ENCODE data around the gene FTL.
"Not testable (repeated sequence)": the region's sequence is repeated elsewhere in the genome, so short reads cannot be mapped to it uniquely, and the experiment has no call there.

FTL gene

GRCh38 chr19:48965040-48965805 is at the start of gene FTL:
TSS of gene FTL (plus strand) at chr19:48965309. CDS start at chr19:48965508, 199 bp downstream.
- FAIRE-seq: peak; percentile 97
- DNase-seq (ENCODE audit: extremely low spot score, insufficient read length, low read depth): peak; percentile 88

- DNase-seq (ENCODE audit: extremely low spot score, insufficient read length, low read depth): no peak
Observed at GRCh38 chr19:48915757-48916156, 49.4 kb upstream of the FTL start.

GRCh38 chr19:48918071-48918470 is 47.0 kb upstream of the FTL start:
- FAIRE-seq (peak; percentile 62), DNase-seq (ENCODE audit: extremely low spot score, insufficient read length, low read depth) (no peak)

More at GRCh38 chr19:48915757-48916156, 49.4 kb upstream of the FTL start:
- no peak for FAIRE-seq

GRCh38 chr19:48918801-48919247 is 46.3 kb upstream of the FTL start:
- no peak for DNase-seq (ENCODE audit: extremely low spot score, insufficient read length, low read depth)
- FAIRE-seq: no peak

- not testable (repeated sequence) for FAIRE-seq; DNase-seq (ENCODE audit: extremely low spot score, insufficient read length, low read depth)
Observed at GRCh38 chr19:48919271-48919670, 45.8 kb upstream of the FTL start.

- DNase-seq (ENCODE audit: extremely low spot score, insufficient read length, low read depth) (no peak), FAIRE-seq (no peak)
Observed at GRCh38 chr19:48920949-48921348, 44.2 kb upstream of the FTL start.

GRCh38 chr19:48921721-48922500 is 43.2 kb upstream of the FTL start:
- no peak for DNase-seq (ENCODE audit: extremely low spot score, insufficient read length, low read depth)
- no peak for FAIRE-seq

GRCh38 chr19:48922548-48923490 is 42.3 kb upstream of the FTL start:
- FAIRE-seq (no peak), DNase-seq (ENCODE audit: extremely low spot score, insufficient read length, low read depth) (no peak)

- no peak for FAIRE-seq
Observed at GRCh38 chr19:48925240-48925843, 39.8 kb upstream of the FTL start.

GRCh38 chr19:48925890-48926289 is 39.2 kb upstream of the FTL start:
- DNase-seq (ENCODE audit: extremely low spot score, insufficient read length, low read depth); FAIRE-seq: not testable (repeated sequence)

More at GRCh38 chr19:48925240-48925843, 39.8 kb upstream of the FTL start:
- no peak for DNase-seq (ENCODE audit: extremely low spot score, insufficient read length, low read depth)

GRCh38 chr19:48926909-48927308 is 38.2 kb upstream of the FTL start:
- DNase-seq (ENCODE audit: extremely low spot score, insufficient read length, low read depth): no peak
- no peak for FAIRE-seq

GRCh38 chr19:48927692-48928091 is 37.4 kb upstream of the FTL start:
- not testable (repeated sequence) for DNase-seq (ENCODE audit: extremely low spot score, insufficient read length, low read depth); FAIRE-seq

GRCh38 chr19:48928164-48929025 is 36.7 kb upstream of the FTL start:
- no peak for DNase-seq (ENCODE audit: extremely low spot score, insufficient read length, low read depth)

GRCh38 chr19:48933382-48933932 is 31.7 kb upstream of the FTL start, which contains the start of gene DHDH:
TSS of gene DHDH (plus strand) at chr19:48933699. CDS start at chr19:48933722, 23 bp downstream.
- peak; percentile 58 for DNase-seq (ENCODE audit: extremely low spot score, insufficient read length, low read depth)
- peak; percentile 74 for FAIRE-seq

More at GRCh38 chr19:48928164-48929025, 36.7 kb upstream of the FTL start:
- FAIRE-seq: no peak

- DNase-seq (ENCODE audit: extremely low spot score, insufficient read length, low read depth): no peak
- no peak for FAIRE-seq
Observed at GRCh38 chr19:48934837-48935236, 30.3 kb upstream of the FTL start.

- no peak for FAIRE-seq
- no peak for DNase-seq (ENCODE audit: extremely low spot score, insufficient read length, low read depth)
Observed at GRCh38 chr19:48935864-48936263, 29.2 kb upstream of the FTL start.

- no peak for DNase-seq (ENCODE audit: extremely low spot score, insufficient read length, low read depth)
- FAIRE-seq: no peak
Observed at GRCh38 chr19:48938256-48938655, 26.9 kb upstream of the FTL start.

- FAIRE-seq: no peak
- no peak for DNase-seq (ENCODE audit: extremely low spot score, insufficient read length, low read depth)
Observed at GRCh38 chr19:48940902-48941301, 24.2 kb upstream of the FTL start.
